Erythroblast (primary cell): ENCODE data around the gene CEP70.
"Not testable (repeated sequence)": the region's sequence is repeated elsewhere in the genome, so short reads cannot be mapped to it uniquely, and the experiment has no call there.

Experiments used
- DNase-seq, 2 experiments: peaks; one replicate each; lab custom pipeline; 2025; lab: John Stamatoyannopoulos, UW
- GATA1 ChIP-seq: IDR thresholded peaks from 2 replicates; pipeline ENCODE4 v1.6.1; 2011; ENCODE audit warnings: low read depth, mild to moderate bottlenecking, control low read depth, low read length, moderate library complexity
- POLR2A ChIP-seq: IDR thresholded peaks from 2 replicates; pipeline ENCODE4 v1.6.1; 2011; ENCODE audit warnings: mild to moderate bottlenecking, low read length

Gene CEP70

GRCh38 chr3:138459619-138460535 lies 134.2 kb downstream of the CEP70 start:
- no peak for DNase-seq
- TF ChIP-seq GATA1 (no peak), POLR2A (no peak)

GRCh38 chr3:138458774-138459499 lies 135.1 kb downstream of the CEP70 start:
- DNase-seq, result no peak
- TF ChIP-seq GATA1, result no peak
- no peak for TF ChIP-seq POLR2A

GRCh38 chr3:138457863-138458735 lies 136.0 kb downstream of the CEP70 start:
- no peak for TF ChIP-seq POLR2A
- TF ChIP-seq GATA1, result no peak
- no peak for DNase-seq

- TF ChIP-seq GATA1, result no peak
- TF ChIP-seq POLR2A, result no peak
- DNase-seq, result no peak
These were observed 136.8 kb downstream of the CEP70 start for GRCh38 chr3:138456961-138457862.

GRCh38 chr3:138455801-138456716 lies 138.0 kb downstream of the CEP70 start:
- TF ChIP-seq POLR2A (no peak), GATA1 (no peak)
- DNase-seq, result no peak

GRCh38 chr3:138453940-138454339 lies 140.1 kb downstream of the CEP70 start:
- not testable (repeated sequence) for DNase-seq

GRCh38 chr3:138452436-138452835 lies 141.6 kb downstream of the CEP70 start:
- DNase-seq, result no peak

GRCh38 chr3:138451595-138452162 lies 142.4 kb downstream of the CEP70 start:
- DNase-seq, result no peak
- TF ChIP-seq POLR2A (no peak), GATA1 (no peak)

More at GRCh38 chr3:138452436-138452835, 141.6 kb downstream of the CEP70 start:
- no peak for TF ChIP-seq GATA1
- no peak for TF ChIP-seq POLR2A

GRCh38 chr3:138450704-138451424 lies 143.2 kb downstream of the CEP70 start:
- TF ChIP-seq GATA1, result no peak
- no peak for TF ChIP-seq POLR2A
- no peak for DNase-seq

GRCh38 chr3:138450181-138450580 lies 143.9 kb downstream of the CEP70 start:
- no peak for DNase-seq
- TF ChIP-seq GATA1 (no peak), POLR2A (no peak)

- no peak for DNase-seq
- no peak for TF ChIP-seq GATA1
- TF ChIP-seq POLR2A, result no peak
These were observed 144.6 kb downstream of the CEP70 start for GRCh38 chr3:138449490-138449889.
